Ovary (tissue), 9 donors: ENCODE measurements around the gene ELP5. TPM values are rescaled to one million over a fixed set of nuclear protein-coding genes. Genes with fewer than 3 reads are reported as not detected.

Experiments
- DNase-seq, 5 donors: peaks; one replicate each; pipeline ENCODE4 v3.0.0-alpha.2; 2019 to 2020
- H3K27ac ChIP-seq, 2 donors: fragments of 200-600 bp; one replicate each; pipeline versions ENCODE4 v1.5.1 to v1.8.0; 2019 to 2022
- H3K27me3 ChIP-seq: fragments of 200-600 bp; one replicate; pipeline ENCODE4 v1.8.0; 2022
- H3K36me3 ChIP-seq: fragments of 200-600 bp; sonication (generic); one replicate; pipeline ENCODE4 v1.5.1; 2019
- H3K4me1 ChIP-seq: one replicate; pipeline ENCODE4 v1.8.1; 2013; ENCODE audit warnings: mild to moderate bottlenecking, moderate library complexity; ENCODE audit not compliant: insufficient read depth
- H3K4me3 ChIP-seq: fragments of 200-600 bp; sonication (generic); one replicate; pipeline ENCODE4 v1.5.1; 2017
- H3K9me3 ChIP-seq, 2 donors: fragments of 200-600 bp in 1 of 2; sonication (generic) in 1 of 2; one replicate each; pipeline versions ENCODE4 v1.5.1 to v1.8.1; 2013 to 2019; ENCODE audit warnings: mild to moderate bottlenecking in 1 of 2, moderate library complexity in 1 of 2
- EP300 ChIP-seq: sonication (generic); formaldehyde crosslinking; IDR thresholded peaks from one replicate; pipeline ENCODE4 v1.6.1; 2017; ENCODE audit warnings: antibody characterized with exemption
- POLR2A ChIP-seq: fragments of 450-650 bp; IDR thresholded peaks from one replicate; pipeline ENCODE4 v1.6.1; 2017; ENCODE audit warnings: antibody characterized with exemption, mild to moderate bottlenecking, moderate library complexity
- WGBS, 3 donors: extraction: QIAGEN DNeasy Blood & Tissue Kit in 1 of 3; methylation state at CpG; one replicate each; pipeline versions ENCODE4 v1.1.5 to v1.1.7; 2013 to 2017; 5-methylcytosine and 5-hydroxymethylcytosine counted together
- intact Hi-C, 4 donors: fragments of 100-400 bp; cut with DNase I; formaldehyde crosslinking; loops; one replicate each; pipeline versions ENCODE4 v1.11.0 to v1.15.1; 2022 to 2023
- polyA plus RNA-seq, 2 donors: library from polyadenylated mRNA; stranded (reverse); fragments of 200-250 nt in 1 of 2; fragments of 350-450 nt in 1 of 2; fragmentation: Illumina TruSeq in 1 of 2; extraction: RNeasy Lipid Tissue Mini Kit (QIAGEN cat#74804) in 1 of 2; gene quantifications; one replicate each; pipeline ENCODE4 v1.2.3, GENCODE V29; 2013 to 2014
- total RNA-seq, 7 donors: library from RNA; depleted of rRNA in 2 of 7; stranded (reverse); fragments of >200 nt in 2 of 7; fragmentation: NEBNext Ultra II Directional in 3 of 7; extraction: Animal tissue kit (Norgen Biotek cat#: 25700) in 3 of 7; gene quantifications; one replicate each; pipeline versions ENCODE4 v1.1.0 to v1.2.4, GENCODE V29; 2016 to 2023
- TF ChIP-seq, protein P1 (sequence below), 3 donors: fragments of 450-650 bp in 2 of 3; fragments of 200-600 bp in 1 of 3; IDR thresholded peaks; one replicate each; pipeline versions ENCODE4 v1.5.1 to v1.8.0; 2016 to 2022; ENCODE audit warnings: antibody characterized with exemption in 3 of 3, mild to moderate bottlenecking in 1 of 3
- donor health status: DM: no; HTN: no; CAD: no; lungs with moderate emphysema.
- donor health status: DM: no; HTN: no; CAD: no.
- donor health status: Bipolar disorder and iron deficiency.
- donor health status: DM: yes; HTN: yes; CAD: no.
- donor health status: DM: no; HTN: no; CAD: no.
- donor health status: DM: yes; HTN: yes; CAD: no.

The ELP5 gene
- total and polyA plus RNA-seq, 9 donors, result 18.7 to 56.0 (median 40.6) TPM

DNA sequence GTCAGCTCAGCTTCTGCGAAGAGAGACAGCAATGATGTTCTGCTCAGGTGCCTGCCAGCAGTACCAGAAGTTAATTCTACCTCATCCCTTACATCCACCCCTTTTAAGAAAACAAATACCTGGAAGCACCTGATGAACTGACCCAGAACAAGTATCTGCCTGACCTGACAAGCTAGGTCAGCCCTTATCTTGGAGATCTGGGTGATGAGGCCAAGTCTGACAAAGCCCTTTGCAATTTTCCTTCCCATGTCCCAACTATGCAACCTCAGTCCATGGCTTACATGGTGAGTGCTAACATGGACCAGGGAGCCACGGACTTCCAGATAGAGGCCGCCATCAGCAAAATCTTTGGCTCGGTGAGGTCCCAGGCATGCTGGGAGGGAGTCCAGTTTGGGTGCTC is 28.6 kb upstream of the ELP5 start:
- peaks cover 5% of the 10 kb centered on the region for H3K4me1 ChIP-seq
- intact Hi-C loops, result no loop called here
- no peaks in the 10 kb centered on the region for H3K9me3 ChIP-seq
- H3K27ac ChIP-seq, result no peak overlapping the region
- no peaks in the 10 kb centered on the region for H3K36me3 ChIP-seq
- no peaks in the 10 kb centered on the region for H3K27me3 ChIP-seq
- no peak overlapping the region for H3K4me3 ChIP-seq
- 64 to 75% (median 71%) methylated on average over 3 to 4 of the region's 4 CpGs for WGBS, 3 donors
- TF ChIP-seq, protein P1, sequence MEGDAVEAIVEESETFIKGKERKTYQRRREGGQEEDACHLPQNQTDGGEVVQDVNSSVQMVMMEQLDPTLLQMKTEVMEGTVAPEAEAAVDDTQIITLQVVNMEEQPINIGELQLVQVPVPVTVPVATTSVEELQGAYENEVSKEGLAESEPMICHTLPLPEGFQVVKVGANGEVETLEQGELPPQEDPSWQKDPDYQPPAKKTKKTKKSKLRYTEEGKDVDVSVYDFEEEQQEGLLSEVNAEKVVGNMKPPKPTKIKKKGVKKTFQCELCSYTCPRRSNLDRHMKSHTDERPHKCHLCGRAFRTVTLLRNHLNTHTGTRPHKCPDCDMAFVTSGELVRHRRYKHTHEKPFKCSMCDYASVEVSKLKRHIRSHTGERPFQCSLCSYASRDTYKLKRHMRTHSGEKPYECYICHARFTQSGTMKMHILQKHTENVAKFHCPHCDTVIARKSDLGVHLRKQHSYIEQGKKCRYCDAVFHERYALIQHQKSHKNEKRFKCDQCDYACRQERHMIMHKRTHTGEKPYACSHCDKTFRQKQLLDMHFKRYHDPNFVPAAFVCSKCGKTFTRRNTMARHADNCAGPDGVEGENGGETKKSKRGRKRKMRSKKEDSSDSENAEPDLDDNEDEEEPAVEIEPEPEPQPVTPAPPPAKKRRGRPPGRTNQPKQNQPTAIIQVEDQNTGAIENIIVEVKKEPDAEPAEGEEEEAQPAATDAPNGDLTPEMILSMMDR (IDR thresholded peaks at IDR 0.05), result no peak
- TF ChIP-seq POLR2A (no peak), EP300 (no peak)
- DNase-seq, result no peak

DNA sequence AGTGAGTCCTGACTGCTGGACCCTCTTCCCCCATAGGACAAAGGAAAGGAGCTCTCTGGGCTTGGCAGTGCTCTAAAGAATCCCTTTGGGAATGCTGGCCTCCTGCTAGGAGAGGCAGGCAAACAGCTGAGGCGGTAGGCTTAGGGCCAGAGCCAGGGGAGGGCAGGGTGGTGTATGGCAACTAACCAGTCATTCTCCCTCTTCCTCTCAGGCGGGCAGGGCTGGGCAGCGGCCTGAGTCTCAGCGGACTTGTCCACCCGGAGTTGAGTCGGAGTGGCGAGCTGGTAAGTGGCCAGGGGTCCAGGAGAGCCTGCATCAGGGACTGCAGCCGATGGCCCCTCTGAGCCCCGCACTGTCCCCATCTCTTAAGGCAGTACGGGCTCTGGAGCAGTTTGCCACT is 27.9 kb upstream of the ELP5 start:
- H3K9me3 ChIP-seq, result no peaks in the 10 kb centered on the region
- TF ChIP-seq, protein P1 (IDR thresholded peaks at IDR 0.05), result no peak
- TF ChIP-seq POLR2A (no peak), EP300 (no peak)
- no peak for DNase-seq
- no peaks in the 10 kb centered on the region for H3K36me3 ChIP-seq
- no peaks in the 10 kb centered on the region for H3K27me3 ChIP-seq
- intact Hi-C loops, result no loop called here
- no peak overlapping the region for H3K4me3 ChIP-seq
- 71 to 73% (median 72%) methylated on average over 9 to 10 of the region's 10 CpGs for WGBS, 3 donors
- peaks cover 4% of the 10 kb centered on the region for H3K4me1 ChIP-seq
- H3K27ac ChIP-seq, result no peak overlapping the region

DNA sequence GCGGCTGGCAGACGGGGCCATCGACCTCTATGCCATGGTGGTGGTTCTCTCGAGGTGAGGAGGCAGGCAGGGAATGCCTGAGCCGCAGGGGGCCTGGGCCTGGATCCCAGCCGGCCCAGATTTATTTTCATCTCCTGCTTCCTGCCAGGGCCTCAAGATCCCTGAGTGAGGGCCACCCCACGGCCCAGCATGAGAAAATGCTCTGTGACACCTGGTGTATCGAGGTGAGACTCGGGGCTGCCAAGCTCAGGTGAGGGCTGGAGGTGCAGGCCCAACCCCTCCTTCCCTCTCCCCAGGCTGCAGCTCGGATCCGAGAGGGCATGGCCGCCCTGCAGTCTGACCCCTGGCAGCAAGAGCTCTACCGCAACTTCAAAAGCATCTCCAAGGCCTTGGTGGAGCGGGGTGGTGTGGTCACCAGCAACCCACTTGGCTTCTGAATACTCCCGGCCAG is 27.3 kb upstream of the ELP5 start:
- H3K27me3 ChIP-seq, result no peaks in the 10 kb centered on the region
- H3K27ac ChIP-seq, result no peak overlapping the region
- H3K4me1 ChIP-seq, result no peaks in the 10 kb centered on the region
- no peak for DNase-seq
- H3K4me3 ChIP-seq, result no peak overlapping the region
- H3K36me3 ChIP-seq, result no peaks in the 10 kb centered on the region
- H3K9me3 ChIP-seq, result no peaks in the 10 kb centered on the region
- TF ChIP-seq, protein P1 (IDR thresholded peaks at IDR 0.05), result no peak
- TF ChIP-seq POLR2A, result no peak
- WGBS, 3 donors, result 46 to 62% (median 51%) methylated on average over 11 to 15 of the region's 15 CpGs
- intact Hi-C loops, result no loop called here

DNA sequence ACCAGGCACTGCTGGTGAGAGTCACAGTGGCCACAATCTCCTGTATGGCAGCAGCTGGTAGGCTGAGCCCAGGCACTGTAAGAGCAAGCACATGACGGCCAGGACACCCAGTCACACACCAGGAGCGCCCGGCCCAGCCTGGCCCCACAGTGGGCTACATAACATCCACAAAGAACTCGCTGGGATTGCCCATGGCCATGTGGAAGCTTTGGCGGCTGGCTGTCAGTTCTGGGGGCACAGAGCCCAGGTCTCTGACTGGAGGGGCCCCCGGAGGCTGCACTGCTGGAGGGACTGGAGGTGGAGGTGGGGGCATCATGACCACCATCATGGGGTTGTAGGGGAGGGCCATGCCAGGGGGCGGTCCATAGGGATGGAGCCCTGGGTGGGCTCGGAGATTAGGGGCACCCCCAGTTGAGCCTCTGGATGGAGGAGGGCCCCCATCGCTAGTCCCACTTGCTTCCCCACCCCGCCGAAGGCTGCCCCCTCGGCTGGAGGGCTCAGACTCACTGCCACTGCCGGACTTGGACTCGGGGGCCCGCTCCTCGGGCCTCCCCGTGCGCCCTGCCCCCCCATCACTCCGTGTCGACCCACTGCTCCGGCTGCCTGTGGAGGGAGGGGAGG is 26.2 kb upstream of the ELP5 start:
- Histone ChIP-seq H3K27ac (no peak overlapping the region), H3K4me1 (no peaks in the 10 kb centered on the region), H3K27me3 (no peaks in the 10 kb centered on the region), H3K9me3 (no peaks in the 10 kb centered on the region), H3K4me3 (no peak overlapping the region), H3K36me3 (no peaks in the 10 kb centered on the region)
- 66 to 75% (median 69%) methylated on average over 20 to 21 of the region's 21 CpGs for WGBS, 3 donors
- intact Hi-C loops, result no loop called here
- TF ChIP-seq POLR2A, result no peak
- no peak for TF ChIP-seq EP300
- TF ChIP-seq, protein P1 (IDR thresholded peaks at IDR 0.05), result no peak
- no peak for DNase-seq
